Pons (tissue), 1 donor: ENCODE data around the gene BCKDK.
A peak's percentile ranks its signal among the peaks of the same experiment; 100 is the strongest.
"Not testable (repeated sequence)": the region's sequence is repeated elsewhere in the genome, so short reads cannot be mapped to it uniquely, and the experiment has no call there.

Experiments
- DNase-seq: peaks from one replicate; pipeline ENCODE4 v3.0.0-alpha.2; 2016; ENCODE audit warnings: low spot score

Gene BCKDK

GRCh38 chr16:31099860-31100638, 8.1 kb upstream of the BCKDK start:
- no peak for DNase-seq

- not testable (repeated sequence) for DNase-seq
Measured at GRCh38 chr16:31100876-31101641, 7.1 kb upstream of the BCKDK start.

GRCh38 chr16:31105677-31106213, 2.4 kb upstream of the BCKDK start:
- DNase-seq = peak; percentile 75

GRCh38 chr16:31106509-31107464, 1.4 kb upstream of the BCKDK start:
- no peak for DNase-seq

- no peak for DNase-seq
Measured at GRCh38 chr16:31107465-31107867, 720 bp upstream of the BCKDK start.

GRCh38 chr16:31108794-31109558, 790 bp downstream of the BCKDK start:
- DNase-seq = no peak

GRCh38 chr16:31109622-31110021, 1.4 kb downstream of the BCKDK start:
- no peak for DNase-seq

- no peak for DNase-seq
Measured at GRCh38 chr16:31110106-31111034, 2.2 kb downstream of the BCKDK start.

GRCh38 chr16:31111881-31112466, 3.8 kb downstream of the BCKDK start:
- DNase-seq = no peak

GRCh38 chr16:31112711-31113110, 4.5 kb downstream of the BCKDK start:
- no peak for DNase-seq

- DNase-seq = peak; percentile 74
Measured at GRCh38 chr16:31113121-31114120, 5.2 kb downstream of the BCKDK start.

GRCh38 chr16:31114468-31114867, 6.3 kb downstream of the BCKDK start:
- no peak for DNase-seq

GRCh38 chr16:31117384-31118222, 9.4 kb downstream of the BCKDK start, which contains the start of gene KAT8:
TSS of gene KAT8 (plus strand) at chr16:31117664. CDS start at chr16:31117682, 18 bp downstream.
- peak; percentile 96 for DNase-seq

GRCh38 chr16:31118223-31119155, 10.3 kb downstream of the BCKDK start:
- no peak for DNase-seq

- DNase-seq = no peak
Measured at GRCh38 chr16:31120129-31120528, 11.9 kb downstream of the BCKDK start.

- DNase-seq = no peak
Measured at GRCh38 chr16:31125844-31126243, 17.7 kb downstream of the BCKDK start.
